ENCODE measurements around the gene ATP6V0B. TPM values are rescaled to one million over a fixed set of nuclear protein-coding genes. Genes with fewer than 3 reads are reported as not detected.

The ATP6V0B gene
- polyA plus RNA-seq, 10 donors, result 40.0 to 52.8 (median 48.9) TPM

GRCh38 chr1:44024903-44025525, 50.3 kb downstream of the ATP6V0B start:
- no peak for DNase-seq

GRCh38 chr1:44025816-44026215, 51.1 kb downstream of the ATP6V0B start:
- DNase-seq, result no peak

GRCh38 chr1:44027320-44027719, 52.6 kb downstream of the ATP6V0B start:
- no peak for DNase-seq

Other genes starting within 250 kb of the ATP6V0B start
- 1 to 10 TPM in 6 of 10 donors, under 1 TPM in 4; 0.29 to 2.7 (median 1.1) TPM for gene ARTN, start 41.2 kb upstream of the ATP6V0B start, polyA plus RNA-seq (ENCODE audit: insufficient read length in 10 of 10)
- 10 to 100 TPM; 19.4 to 32.2 (median 23.8) TPM for gene IPO13, start 28.0 kb upstream of the ATP6V0B start, polyA plus RNA-seq (ENCODE audit: insufficient read length in 10 of 10)
- gene DPH2, start 5.0 kb upstream of the ATP6V0B start, polyA plus RNA-seq (ENCODE audit: insufficient read length in 10 of 10), result 10 to 100 TPM; 13.7 to 19.3 (median 18.2) TPM
- 10 to 100 TPM; 36.4 to 65.4 (median 42.9) TPM for gene B4GALT2, start 4.2 kb downstream of the ATP6V0B start, polyA plus RNA-seq (ENCODE audit: insufficient read length in 10 of 10)
- gene CCDC24, start 16.6 kb downstream of the ATP6V0B start, polyA plus RNA-seq (ENCODE audit: insufficient read length in 10 of 10), result 1 to 10 TPM in 5 of 10 donors, under 1 TPM in 5; 0.56 to 1.6 (median 0.98) TPM
- gene SLC6A9, start 56.5 kb downstream of the ATP6V0B start, polyA plus RNA-seq (ENCODE audit: insufficient read length in 10 of 10), result 1 to 10 TPM; 2.0 to 5.5 (median 3.8) TPM
- under 1 TPM in 7 of 10 donors, not detected in 3; 0.09 to 0.36 (median 0.13) TPM for gene KLF17, start 143.9 kb downstream of the ATP6V0B start, polyA plus RNA-seq (ENCODE audit: insufficient read length in 10 of 10)
- gene KLF18, start 166.7 kb downstream of the ATP6V0B start, polyA plus RNA-seq (ENCODE audit: insufficient read length in 10 of 10), result not detected
- gene DMAP1, start 238.5 kb downstream of the ATP6V0B start, polyA plus RNA-seq (ENCODE audit: insufficient read length in 10 of 10), result 10 to 100 TPM; 30.6 to 43.0 (median 36.4) TPM

All from muscle of back (tissue), 11 donors.